Measurements from ENCODE around the gene IZUMO2.

IZUMO2 gene

GRCh38 chr19:50198431-50199258, 35.6 kb upstream of the IZUMO2 start:
- H3K9me3 ChIP-seq (ENCODE audit: control insufficient read depth, low read length) = no peaks in the 10 kb centered on the region
- H3K14ac ChIP-seq (ENCODE audit: low read length in 2 of 2) = no peak overlapping the region
- no peak overlapping the region for H2BK5ac ChIP-seq (ENCODE audit: low read depth, low read length, poor library complexity, severe bottlenecking)
- no peaks in the 10 kb centered on the region for H3K79me1 ChIP-seq (replicated peaks; ENCODE audit: low read length, poor library complexity, severe bottlenecking)
- H3K4me2 ChIP-seq (ENCODE audit: low read length, poor library complexity, severe bottlenecking) = no peak overlapping the region
- H3K27ac ChIP-seq (ENCODE audit: low read length, poor library complexity, severe bottlenecking) = no peak overlapping the region
- WGBS = 58% methylated on average over 7 of the region's 7 CpGs
- H3K18ac ChIP-seq (ENCODE audit: low read depth in 1 of 2, low read length in 2 of 2) = no peak overlapping the region
- no peak overlapping the region for H3K4me3 ChIP-seq (ENCODE audit: insufficient read depth in 1 of 2, low read depth in 1 of 2, low read length in 2 of 2)
- H3K4me1 ChIP-seq (ENCODE audit: control insufficient read depth, insufficient read depth, low read depth, low read length) = peaks cover 2% of the 10 kb centered on the region
- no peak overlapping the region for H2BK120ac ChIP-seq (ENCODE audit: low read depth, low read length)
- H2BK15ac ChIP-seq (ENCODE audit: low read depth, poor library complexity, severe bottlenecking) = no peak overlapping the region
- H4K8ac ChIP-seq (ENCODE audit: low read length) = no peak overlapping the region
- H4K91ac ChIP-seq (ENCODE audit: low read length) = no peak overlapping the region
- no peak overlapping the region for H3K9ac ChIP-seq (ENCODE audit: low read length)
- H3K23ac ChIP-seq (ENCODE audit: low read length in 2 of 2) = no peak overlapping the region
- H3K36me3 ChIP-seq (ENCODE audit: control insufficient read depth in 1 of 2, insufficient read depth in 2 of 2, low read depth in 1 of 2, low read length in 2 of 2) = no peaks in the 10 kb centered on the region
- no peak overlapping the region for H2AFZ ChIP-seq (ENCODE audit: low read depth, low read length)
- H2AK5ac ChIP-seq (ENCODE audit: low read length, severe bottlenecking) = no peak overlapping the region
- H3K27me3 ChIP-seq (ENCODE audit: control insufficient read depth in 1 of 2, insufficient read depth in 1 of 2, low read length in 2 of 2) = peaks cover 6 to 28% of the 10 kb centered on the region in 2 experiments
- no peak for DNase-seq
- no peak overlapping the region for H2BK12ac ChIP-seq (ENCODE audit: low read length in 2 of 2)
- H3K4ac ChIP-seq (ENCODE audit: low read depth in 1 of 2, low read length in 2 of 2) = no peak overlapping the region

GRCh38 chr19:50197348-50197747, 34.3 kb upstream of the IZUMO2 start:
- H3K23ac ChIP-seq (ENCODE audit: low read length in 2 of 2) = no peak overlapping the region
- H3K4me3 ChIP-seq (ENCODE audit: insufficient read depth in 1 of 2, low read depth in 1 of 2, low read length in 2 of 2) = no peak overlapping the region
- H4K8ac ChIP-seq (ENCODE audit: low read length) = no peak overlapping the region
- H3K79me1 ChIP-seq (replicated peaks; ENCODE audit: low read length, poor library complexity, severe bottlenecking) = no peaks in the 10 kb centered on the region
- H3K4me1 ChIP-seq (ENCODE audit: control insufficient read depth, insufficient read depth, low read depth, low read length) = no peaks in the 10 kb centered on the region
- H3K4ac ChIP-seq (ENCODE audit: low read depth in 1 of 2, low read length in 2 of 2) = no peak overlapping the region
- no peak overlapping the region for H3K9ac ChIP-seq (ENCODE audit: low read length)
- no peak overlapping the region for H3K14ac ChIP-seq (ENCODE audit: low read length in 2 of 2)
- H3K27ac ChIP-seq (ENCODE audit: low read length, poor library complexity, severe bottlenecking) = no peak overlapping the region
- H2BK5ac ChIP-seq (ENCODE audit: low read depth, low read length, poor library complexity, severe bottlenecking) = no peak overlapping the region
- no peaks in the 10 kb centered on the region for H3K9me3 ChIP-seq (ENCODE audit: control insufficient read depth, low read length)
- no peak overlapping the region for H2BK15ac ChIP-seq (ENCODE audit: low read depth, poor library complexity, severe bottlenecking)
- H2AK5ac ChIP-seq (ENCODE audit: low read length, severe bottlenecking) = no peak overlapping the region
- no peak overlapping the region for H4K91ac ChIP-seq (ENCODE audit: low read length)
- H2BK120ac ChIP-seq (ENCODE audit: low read depth, low read length) = no peak overlapping the region
- H2AFZ ChIP-seq (ENCODE audit: low read depth, low read length) = no peak overlapping the region
- no peak for DNase-seq
- H3K18ac ChIP-seq (ENCODE audit: low read depth in 1 of 2, low read length in 2 of 2) = no peak overlapping the region
- H3K27me3 ChIP-seq (ENCODE audit: control insufficient read depth in 1 of 2, insufficient read depth in 1 of 2, low read length in 2 of 2) = peaks cover 3 to 20% of the 10 kb centered on the region in 2 experiments
- no peak overlapping the region for H2BK12ac ChIP-seq (ENCODE audit: low read length in 2 of 2)
- 65% methylated on average over 3 of the region's 3 CpGs for WGBS
- no peaks in the 10 kb centered on the region for H3K36me3 ChIP-seq (ENCODE audit: control insufficient read depth in 1 of 2, insufficient read depth in 2 of 2, low read depth in 1 of 2, low read length in 2 of 2)
- no peak overlapping the region for H3K4me2 ChIP-seq (ENCODE audit: low read length, poor library complexity, severe bottlenecking)

- Histone ChIP-seq H3K4ac (ENCODE audit: low read depth in 1 of 2, low read length in 2 of 2) (no peak overlapping the region), H3K27me3 (ENCODE audit: control insufficient read depth in 1 of 2, insufficient read depth in 1 of 2, low read length in 2 of 2) (peaks cover 0 to 12% of the 10 kb centered on the region in 2 experiments), H3K9ac (ENCODE audit: low read length) (no peak overlapping the region), H3K79me1 (replicated peaks; ENCODE audit: low read length, poor library complexity, severe bottlenecking) (no peaks in the 10 kb centered on the region), H3K18ac (ENCODE audit: low read depth in 1 of 2, low read length in 2 of 2) (no peak overlapping the region), H3K14ac (ENCODE audit: low read length in 2 of 2) (no peak overlapping the region), H3K4me1 (ENCODE audit: control insufficient read depth, insufficient read depth, low read depth, low read length) (no peaks in the 10 kb centered on the region), H3K4me3 (ENCODE audit: insufficient read depth in 1 of 2, low read depth in 1 of 2, low read length in 2 of 2) (no peak overlapping the region), H3K23ac (ENCODE audit: low read length in 2 of 2) (no peak overlapping the region), H2BK5ac (ENCODE audit: low read depth, low read length, poor library complexity, severe bottlenecking) (no peak overlapping the region), H4K91ac (ENCODE audit: low read length) (no peak overlapping the region), H4K8ac (ENCODE audit: low read length) (no peak overlapping the region), H3K27ac (ENCODE audit: low read length, poor library complexity, severe bottlenecking) (no peak overlapping the region), H3K4me2 (ENCODE audit: low read length, poor library complexity, severe bottlenecking) (no peak overlapping the region), H3K36me3 (ENCODE audit: control insufficient read depth in 1 of 2, insufficient read depth in 2 of 2, low read depth in 1 of 2, low read length in 2 of 2) (no peaks in the 10 kb centered on the region), H2AK5ac (ENCODE audit: low read length, severe bottlenecking) (no peak overlapping the region), H2BK15ac (ENCODE audit: low read depth, poor library complexity, severe bottlenecking) (no peak overlapping the region), H2BK12ac (ENCODE audit: low read length in 2 of 2) (no peak overlapping the region), H3K9me3 (ENCODE audit: control insufficient read depth, low read length) (no peaks in the 10 kb centered on the region), H2BK120ac (ENCODE audit: low read depth, low read length) (no peak overlapping the region), H2AFZ (ENCODE audit: low read depth, low read length) (no peak overlapping the region)
- no peak for DNase-seq
- 52% methylated on average over 4 of the region's 4 CpGs for WGBS
Measured at GRCh38 chr19:50196322-50196932, 33.3 kb upstream of the IZUMO2 start.

DNA sequence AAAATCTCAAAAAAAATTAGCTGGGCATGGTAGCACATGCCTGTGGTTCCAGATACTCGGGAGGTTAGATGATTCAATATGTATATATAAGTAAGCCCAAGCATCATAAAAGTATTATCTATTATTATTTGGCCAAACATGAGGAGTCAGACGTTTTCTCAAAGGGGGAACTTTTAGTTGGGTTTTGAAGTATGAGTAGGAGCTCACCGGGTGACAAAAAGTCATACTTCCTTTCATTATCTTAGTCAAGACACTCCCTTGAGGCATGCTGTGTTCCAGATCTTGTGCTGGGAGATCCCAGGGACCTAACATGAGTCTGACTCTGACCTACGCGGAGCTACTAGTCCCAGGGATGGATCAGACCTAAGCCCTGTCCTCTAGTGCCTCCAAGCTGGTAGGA, 32.1 kb upstream of the IZUMO2 start:
- no peak overlapping the region for H3K9ac ChIP-seq (ENCODE audit: low read length)
- H3K27me3 ChIP-seq (ENCODE audit: control insufficient read depth in 1 of 2, insufficient read depth in 1 of 2, low read length in 2 of 2) = peaks cover 0 to 6% of the 10 kb centered on the region in 2 experiments
- H3K79me1 ChIP-seq (replicated peaks; ENCODE audit: low read length, poor library complexity, severe bottlenecking) = no peaks in the 10 kb centered on the region
- H3K23ac ChIP-seq (ENCODE audit: low read length in 2 of 2) = no peak overlapping the region
- no peak overlapping the region for H2AK5ac ChIP-seq (ENCODE audit: low read length, severe bottlenecking)
- no peaks in the 10 kb centered on the region for H3K36me3 ChIP-seq (ENCODE audit: control insufficient read depth in 1 of 2, insufficient read depth in 2 of 2, low read depth in 1 of 2, low read length in 2 of 2)
- no peak overlapping the region for H3K4me2 ChIP-seq (ENCODE audit: low read length, poor library complexity, severe bottlenecking)
- no peak overlapping the region for H4K91ac ChIP-seq (ENCODE audit: low read length)
- H2BK5ac ChIP-seq (ENCODE audit: low read depth, low read length, poor library complexity, severe bottlenecking) = no peak overlapping the region
- H4K8ac ChIP-seq (ENCODE audit: low read length) = no peak overlapping the region
- no peak overlapping the region for H3K18ac ChIP-seq (ENCODE audit: low read depth in 1 of 2, low read length in 2 of 2)
- no peak overlapping the region for H3K4me3 ChIP-seq (ENCODE audit: insufficient read depth in 1 of 2, low read depth in 1 of 2, low read length in 2 of 2)
- H3K4me1 ChIP-seq (ENCODE audit: control insufficient read depth, insufficient read depth, low read depth, low read length) = no peaks in the 10 kb centered on the region
- WGBS = 83% methylated on average over 2 of the region's 5 CpGs
- no peaks in the 10 kb centered on the region for H3K9me3 ChIP-seq (ENCODE audit: control insufficient read depth, low read length)
- H3K27ac ChIP-seq (ENCODE audit: low read length, poor library complexity, severe bottlenecking) = no peak overlapping the region
- no peak overlapping the region for H3K4ac ChIP-seq (ENCODE audit: low read depth in 1 of 2, low read length in 2 of 2)
- H3K14ac ChIP-seq (ENCODE audit: low read length in 2 of 2) = no peak overlapping the region
- H2AFZ ChIP-seq (ENCODE audit: low read depth, low read length) = no peak overlapping the region
- no peak overlapping the region for H2BK15ac ChIP-seq (ENCODE audit: low read depth, poor library complexity, severe bottlenecking)
- H2BK12ac ChIP-seq (ENCODE audit: low read length in 2 of 2) = no peak overlapping the region
- no peak for DNase-seq
- no peak overlapping the region for H2BK120ac ChIP-seq (ENCODE audit: low read depth, low read length)

Measured in mesenchymal stem cell (in vitro differentiated cells and primary cell).